ENCODE results near the gene RPS6KL1.

Gene RPS6KL1

GRCh38 chr14:74867673-74868072 is 55.4 kb downstream of the RPS6KL1 start:
- H3K27ac ChIP-seq, result no peak overlapping the region
- in situ Hi-C loops (cut with HindIII; ENCODE audit: low pct_ligation_motif_present, low sequenced_read_pairs), result no loop called here
- no peak for TF ChIP-seq CTCF (IDR thresholded peaks at IDR 0.05; ENCODE audit: low read depth, low read length, missing control alignments)
- no peaks in the 10 kb centered on the region for H3K36me3 ChIP-seq (replicated peaks)
- H3K27me3 ChIP-seq (replicated peaks), result no peaks in the 10 kb centered on the region
- H3K4me3 ChIP-seq (ENCODE audit: low read depth, low read length), result no peak overlapping the region
- DNase-seq, result no peak

- Histone ChIP-seq H3K36me3 (replicated peaks) (no peaks in the 10 kb centered on the region), H3K4me3 (ENCODE audit: low read depth, low read length) (no peak overlapping the region), H3K27me3 (replicated peaks) (no peaks in the 10 kb centered on the region), H3K27ac (no peak overlapping the region)
- no peak for TF ChIP-seq CTCF (IDR thresholded peaks at IDR 0.05; ENCODE audit: low read depth, low read length, missing control alignments)
- in situ Hi-C loops (cut with HindIII; ENCODE audit: low pct_ligation_motif_present, low sequenced_read_pairs), result no loop called here
- no peak for DNase-seq
Measured at GRCh38 chr14:74866708-74867389, 56.2 kb downstream of the RPS6KL1 start.

- no peak for TF ChIP-seq CTCF (IDR thresholded peaks at IDR 0.05; ENCODE audit: low read depth, low read length, missing control alignments)
- no peak for DNase-seq
- H3K27ac ChIP-seq, result no peak overlapping the region
- H3K27me3 ChIP-seq (replicated peaks), result no peaks in the 10 kb centered on the region
- H3K36me3 ChIP-seq (replicated peaks), result no peaks in the 10 kb centered on the region
- in situ Hi-C loops (cut with HindIII; ENCODE audit: low pct_ligation_motif_present, low sequenced_read_pairs), result no loop called here
- H3K4me3 ChIP-seq (ENCODE audit: low read depth, low read length), result no peak overlapping the region
Measured at GRCh38 chr14:74865156-74865555, 57.9 kb downstream of the RPS6KL1 start.

- H3K4me3 ChIP-seq (ENCODE audit: low read depth, low read length), result no peak overlapping the region
- H3K27ac ChIP-seq, result no peak overlapping the region
- no peaks in the 10 kb centered on the region for H3K36me3 ChIP-seq (replicated peaks)
- no peak for TF ChIP-seq CTCF (IDR thresholded peaks at IDR 0.05; ENCODE audit: low read depth, low read length, missing control alignments)
- in situ Hi-C loops (cut with HindIII; ENCODE audit: low pct_ligation_motif_present, low sequenced_read_pairs), result no loop called here
- no peak for DNase-seq
- no peaks in the 10 kb centered on the region for H3K27me3 ChIP-seq (replicated peaks)
Measured at GRCh38 chr14:74864198-74864597, 58.9 kb downstream of the RPS6KL1 start.

GRCh38 chr14:74863274-74863673 is 59.8 kb downstream of the RPS6KL1 start:
- Histone ChIP-seq H3K27ac (no peak overlapping the region), H3K36me3 (replicated peaks) (no peaks in the 10 kb centered on the region), H3K27me3 (replicated peaks) (no peaks in the 10 kb centered on the region), H3K4me3 (ENCODE audit: low read depth, low read length) (no peak overlapping the region)
- TF ChIP-seq CTCF (IDR thresholded peaks at IDR 0.05; ENCODE audit: low read depth, low read length, missing control alignments), result no peak
- in situ Hi-C loops (cut with HindIII; ENCODE audit: low pct_ligation_motif_present, low sequenced_read_pairs), result no loop called here
- no peak for DNase-seq

GRCh38 chr14:74861734-74862090 is 61.3 kb downstream of the RPS6KL1 start:
- no peak overlapping the region for H3K4me3 ChIP-seq (ENCODE audit: low read depth, low read length)
- no peak overlapping the region for H3K27ac ChIP-seq
- in situ Hi-C loops (cut with HindIII; ENCODE audit: low pct_ligation_motif_present, low sequenced_read_pairs), result no loop called here
- DNase-seq, result no peak
- H3K36me3 ChIP-seq (replicated peaks), result no peaks in the 10 kb centered on the region
- H3K27me3 ChIP-seq (replicated peaks), result no peaks in the 10 kb centered on the region
- no peak for TF ChIP-seq CTCF (IDR thresholded peaks at IDR 0.05; ENCODE audit: low read depth, low read length, missing control alignments)
